Mucosa of descending colon (tissue), 3 donors: Measurements from ENCODE around the gene LRIT3. TPM values are rescaled to one million over a fixed set of nuclear protein-coding genes. Genes with fewer than 3 reads are reported as not detected.

ENCODE experiments used
- ATAC-seq: fragments of 200-7000 bp; cut with Tn5 transposase; one replicate; pipeline ENCODE4 v1.9.1; 2020; ENCODE audit warnings: mild to moderate bottlenecking, moderate library complexity
- DNase-seq, 3 donors: peaks; one replicate each; pipeline ENCODE4 v3.0.0-alpha.2; 2020
- H3K36me3 ChIP-seq: fragments of 200-600 bp; one replicate; pipeline ENCODE4 v1.8.0; 2021; ENCODE audit warnings: low read depth, mild to moderate bottlenecking
- H3K4me1 ChIP-seq: fragments of 200-600 bp; one replicate; pipeline ENCODE4 v1.8.0; 2021; ENCODE audit warnings: low read depth, mild to moderate bottlenecking
- H3K4me3 ChIP-seq: fragments of 200-600 bp; one replicate; pipeline ENCODE4 v1.8.0; 2021; ENCODE audit warnings: mild to moderate bottlenecking
- H3K9me3 ChIP-seq: fragments of 200-600 bp; one replicate; pipeline ENCODE4 v1.8.0; 2021; ENCODE audit warnings: mild to moderate bottlenecking
- intact Hi-C, 2 donors: fragments of 100-400 bp; cut with DNase I in 1 of 2; cut with micrococcal nuclease in 1 of 2; formaldehyde crosslinking; loops; one replicate each; pipeline versions ENCODE4 v1.11.0 to v1.11.1; 2022; cut with DNase I, micrococcal nuclease
- total RNA-seq, 3 donors: library from RNA; stranded (reverse); fragmentation: NEBNext Ultra II Directional in 2 of 3; extraction: Animal tissue kit (Norgen Biotek cat#: 25700) in 2 of 3; gene quantifications; one replicate each; pipeline versions ENCODE4 v1.2.1 to v1.2.4, GENCODE V29; 2021 to 2023
- TF ChIP-seq, protein P1 (sequence below): fragments of 200-600 bp; IDR thresholded peaks from one replicate; pipeline ENCODE4 v1.8.0; 2022; ENCODE audit warnings: antibody characterized with exemption, mild to moderate bottlenecking
- donor health status: DM: no; HTN: no; CAD: no; lungs with moderate emphysema.
- donor health status: DM: no; HTN: no; CAD: no.
- donor health status: DM: no; HTN: yes; CAD: no.

LRIT3 gene
- total RNA-seq, 3 donors from 2014 or later, result 0.06 TPM; not detected in 2

DNA sequence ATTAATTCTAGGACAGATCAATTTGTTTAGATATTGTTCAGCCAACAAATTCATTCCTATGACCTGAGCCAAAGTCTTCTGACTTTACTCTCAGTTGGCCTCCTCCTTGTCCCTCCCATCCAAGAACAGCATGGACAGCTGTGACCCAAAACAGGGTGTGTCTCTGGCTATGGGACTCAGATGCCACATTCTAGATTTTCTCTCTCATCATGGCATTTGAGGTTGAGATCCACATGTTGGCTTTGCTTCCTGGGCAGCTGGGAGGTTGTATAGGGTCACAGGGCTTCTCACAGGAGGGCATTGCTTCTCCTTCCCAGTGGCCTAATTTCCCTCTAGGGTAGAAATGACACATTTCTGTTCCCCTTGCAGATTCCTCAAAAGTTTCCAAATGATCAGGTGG, 42.2 kb downstream of the LRIT3 start:
- Histone ChIP-seq H3K4me1 (no peaks in the 10 kb centered on the region), H3K36me3 (no peaks in the 10 kb centered on the region), H3K4me3 (no peak overlapping the region), H3K9me3 (no peaks in the 10 kb centered on the region)
- DNase-seq (no peak), ATAC-seq (no peak)
- TF ChIP-seq, protein P1, sequence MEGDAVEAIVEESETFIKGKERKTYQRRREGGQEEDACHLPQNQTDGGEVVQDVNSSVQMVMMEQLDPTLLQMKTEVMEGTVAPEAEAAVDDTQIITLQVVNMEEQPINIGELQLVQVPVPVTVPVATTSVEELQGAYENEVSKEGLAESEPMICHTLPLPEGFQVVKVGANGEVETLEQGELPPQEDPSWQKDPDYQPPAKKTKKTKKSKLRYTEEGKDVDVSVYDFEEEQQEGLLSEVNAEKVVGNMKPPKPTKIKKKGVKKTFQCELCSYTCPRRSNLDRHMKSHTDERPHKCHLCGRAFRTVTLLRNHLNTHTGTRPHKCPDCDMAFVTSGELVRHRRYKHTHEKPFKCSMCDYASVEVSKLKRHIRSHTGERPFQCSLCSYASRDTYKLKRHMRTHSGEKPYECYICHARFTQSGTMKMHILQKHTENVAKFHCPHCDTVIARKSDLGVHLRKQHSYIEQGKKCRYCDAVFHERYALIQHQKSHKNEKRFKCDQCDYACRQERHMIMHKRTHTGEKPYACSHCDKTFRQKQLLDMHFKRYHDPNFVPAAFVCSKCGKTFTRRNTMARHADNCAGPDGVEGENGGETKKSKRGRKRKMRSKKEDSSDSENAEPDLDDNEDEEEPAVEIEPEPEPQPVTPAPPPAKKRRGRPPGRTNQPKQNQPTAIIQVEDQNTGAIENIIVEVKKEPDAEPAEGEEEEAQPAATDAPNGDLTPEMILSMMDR, result no peak
- intact Hi-C loops, result no loop called here

DNA sequence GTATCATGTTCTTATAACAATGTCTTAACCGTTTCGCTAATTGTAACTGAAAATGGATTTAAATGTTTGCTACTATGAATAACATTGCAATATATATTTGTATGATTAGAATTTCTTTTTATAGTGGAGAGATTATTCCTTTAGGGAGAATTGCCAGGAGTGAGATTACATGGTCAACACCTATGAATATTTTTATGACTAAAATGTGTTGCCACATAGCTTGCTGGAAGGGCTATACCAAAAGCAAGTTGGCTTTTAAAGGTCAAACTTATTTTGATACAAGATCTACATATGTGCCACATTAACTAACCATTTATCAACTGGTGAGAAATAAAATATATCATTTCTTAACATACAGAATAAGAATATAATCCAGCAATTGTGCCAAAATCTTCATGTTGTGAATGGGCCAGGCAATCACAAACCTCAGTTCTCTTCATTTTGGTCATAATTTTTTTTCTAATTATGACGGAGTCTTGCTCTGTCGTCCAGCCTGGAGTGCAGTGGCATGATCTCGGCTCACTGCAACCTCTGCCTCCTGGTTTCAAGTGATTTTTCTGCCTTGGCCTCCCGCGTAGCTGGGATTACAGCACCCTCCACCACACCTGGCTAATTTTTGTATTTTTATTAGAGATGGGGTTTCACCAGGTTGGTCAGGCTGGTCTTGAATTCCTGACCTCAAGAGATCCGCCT, 54.8 kb downstream of the LRIT3 start:
- ATAC-seq (no peak), DNase-seq (no peak)
- no peak overlapping the region for H3K4me3 ChIP-seq
- TF ChIP-seq, protein P1, result no peak
- no peaks in the 10 kb centered on the region for H3K4me1 ChIP-seq
- no peaks in the 10 kb centered on the region for H3K9me3 ChIP-seq
- H3K36me3 ChIP-seq, result no peaks in the 10 kb centered on the region
- intact Hi-C loops, result no loop called here

DNA sequence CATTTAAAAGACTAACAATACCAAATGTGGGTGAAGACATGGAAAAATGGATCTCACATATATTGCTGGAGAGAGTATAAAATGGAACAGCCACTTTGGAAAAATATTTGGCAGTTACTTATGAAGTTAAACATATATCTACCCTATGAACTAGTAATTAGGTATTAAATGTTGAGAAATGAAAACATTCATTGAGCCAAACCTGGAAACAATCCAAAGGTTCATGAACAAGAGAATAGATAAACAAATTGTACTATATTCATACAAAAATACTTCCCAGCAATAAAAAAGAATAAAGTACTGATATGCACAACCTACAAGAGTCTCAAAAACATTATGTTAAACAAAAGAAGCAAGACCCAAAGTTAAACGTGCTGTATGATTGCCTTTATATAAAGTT, 60.8 kb downstream of the LRIT3 start:
- H3K4me1 ChIP-seq, result no peaks in the 10 kb centered on the region
- no peak for DNase-seq
- intact Hi-C loops, result no loop called here
- no peaks in the 10 kb centered on the region for H3K9me3 ChIP-seq
- no peak overlapping the region for H3K4me3 ChIP-seq
- no peaks in the 10 kb centered on the region for H3K36me3 ChIP-seq
- TF ChIP-seq, protein P1, result no peak
- no peak for ATAC-seq

GRCh38 chr4:109910256-109910655, 62.3 kb downstream of the LRIT3 start:
- no peaks in the 10 kb centered on the region for H3K9me3 ChIP-seq
- intact Hi-C loops, result no loop called here
- ATAC-seq (peak; percentile 26), DNase-seq (no peak)
- H3K36me3 ChIP-seq, result no peaks in the 10 kb centered on the region
- TF ChIP-seq, protein P1, result no peak
- H3K4me1 ChIP-seq, result no peaks in the 10 kb centered on the region
- no peak overlapping the region for H3K4me3 ChIP-seq

- peak; percentile 54 for ATAC-seq
- TF ChIP-seq, protein P1, result no peak
- Histone ChIP-seq H3K4me1 (peaks cover 3% of the 10 kb centered on the region), H3K4me3 (no peak within 1 kb of the TSS), H3K9me3 (no peaks in the 10 kb centered on the region), H3K36me3 (no peaks in the 10 kb centered on the region)
- intact Hi-C loops, result loop anchor here in 1 of 2 donors (2.0 kb wide), 1 partner anchor 54 kb away; no protein-coding TSS in a partner anchor
- DNase-seq, result peak in 1 of 3 donors; percentile 10
Measured at GRCh38 chr4:109912706-109913595, 65.0 kb downstream of the LRIT3 start, which contains the start of gene EGF. EGF (plus strand) TSS chr4:109912883; CDS start chr4:109913336, 453 bp downstream.
